ENCODE results near the gene SP6. TPM values are rescaled to one million over a fixed set of nuclear protein-coding genes. Genes with fewer than 3 reads are reported as not detected.

Gene SP6
- total RNA-seq, 1 experiment from 2014 or later: 10.8 TPM

DNA sequence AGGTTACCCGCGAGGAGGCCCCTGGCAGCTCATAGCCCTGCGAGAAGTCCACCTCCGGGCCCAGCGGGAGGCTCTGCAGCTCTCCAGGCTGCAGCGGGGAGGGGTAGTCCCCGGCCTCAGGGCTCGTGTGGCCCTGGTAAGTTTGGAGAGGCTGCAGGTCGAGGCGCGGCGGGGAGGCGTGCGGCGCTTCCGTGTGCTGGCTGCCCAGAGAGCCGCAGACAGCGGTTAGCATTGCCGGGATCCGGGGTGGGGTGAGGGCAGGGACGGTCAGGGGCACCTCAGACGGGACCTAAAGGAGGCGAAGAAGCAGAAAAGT, 2.8 kb downstream of the SP6 start:
- DNase-seq (ENCODE audit: low read depth, low spot score) (no peak), ATAC-seq (no peak)
- CTCF ChIA-PET: interaction anchor here (1.1 to 12.6 kb wide), 4 partner anchors 16 to 99 kb away, joined by 4 to 393 read pairs (median 4); partner anchors contain the start of genes LRRC46, MRPL10 and SP2
- TF ChIP-seq, protein P1, sequence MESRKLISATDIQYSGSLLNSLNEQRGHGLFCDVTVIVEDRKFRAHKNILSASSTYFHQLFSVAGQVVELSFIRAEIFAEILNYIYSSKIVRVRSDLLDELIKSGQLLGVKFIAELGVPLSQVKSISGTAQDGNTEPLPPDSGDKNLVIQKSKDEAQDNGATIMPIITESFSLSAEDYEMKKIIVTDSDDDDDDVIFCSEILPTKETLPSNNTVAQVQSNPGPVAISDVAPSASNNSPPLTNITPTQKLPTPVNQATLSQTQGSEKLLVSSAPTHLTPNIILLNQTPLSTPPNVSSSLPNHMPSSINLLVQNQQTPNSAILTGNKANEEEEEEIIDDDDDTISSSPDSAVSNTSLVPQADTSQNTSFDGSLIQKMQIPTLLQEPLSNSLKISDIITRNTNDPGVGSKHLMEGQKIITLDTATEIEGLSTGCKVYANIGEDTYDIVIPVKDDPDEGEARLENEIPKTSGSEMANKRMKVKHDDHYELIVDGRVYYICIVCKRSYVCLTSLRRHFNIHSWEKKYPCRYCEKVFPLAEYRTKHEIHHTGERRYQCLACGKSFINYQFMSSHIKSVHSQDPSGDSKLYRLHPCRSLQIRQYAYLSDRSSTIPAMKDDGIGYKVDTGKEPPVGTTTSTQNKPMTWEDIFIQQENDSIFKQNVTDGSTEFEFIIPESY (IDR thresholded peaks at IDR 0.05; ENCODE audit: extremely low read depth, insufficient replicate concordance, low read length): no peak
- TF ChIP-seq CBX3 (IDR thresholded peaks at IDR 0.05; ENCODE audit: low read depth) (no peak), EZH2phosphoT487 (IDR thresholded peaks at IDR 0.05; ENCODE audit: borderline replicate concordance) (no peak), EGR1 (IDR thresholded peaks at IDR 0.05; ENCODE audit: low read depth) (no peak), SIN3A (IDR thresholded peaks at IDR 0.05; ENCODE audit: low read depth) (no peak), JUND (IDR thresholded peaks at IDR 0.05) (no peak), FOSL1 (IDR thresholded peaks at IDR 0.05; ENCODE audit: low read depth) (no peak), RAD21 (IDR thresholded peaks at IDR 0.05; ENCODE audit: low read depth) (no peak), EZH2 (IDR thresholded peaks at IDR 0.05) (no peak), SP1 (IDR thresholded peaks at IDR 0.05; ENCODE audit: low read depth) (no peak), POLR2AphosphoS5 (IDR thresholded peaks at IDR 0.05; ENCODE audit: low read depth, low read length) (no peak), ELF1 (IDR thresholded peaks at IDR 0.05; ENCODE audit: borderline replicate concordance, low read depth) (no peak), POLR2A (IDR thresholded peaks at IDR 0.05; ENCODE audit: borderline replicate concordance, extremely low read depth, insufficient read depth, insufficient read length) (no peak), TCF7L2 (IDR thresholded peaks at IDR 0.05; ENCODE audit: borderline replicate concordance, extremely low read depth, insufficient read depth, insufficient read length) (no peak)
- TF ChIP-seq, protein P2, sequence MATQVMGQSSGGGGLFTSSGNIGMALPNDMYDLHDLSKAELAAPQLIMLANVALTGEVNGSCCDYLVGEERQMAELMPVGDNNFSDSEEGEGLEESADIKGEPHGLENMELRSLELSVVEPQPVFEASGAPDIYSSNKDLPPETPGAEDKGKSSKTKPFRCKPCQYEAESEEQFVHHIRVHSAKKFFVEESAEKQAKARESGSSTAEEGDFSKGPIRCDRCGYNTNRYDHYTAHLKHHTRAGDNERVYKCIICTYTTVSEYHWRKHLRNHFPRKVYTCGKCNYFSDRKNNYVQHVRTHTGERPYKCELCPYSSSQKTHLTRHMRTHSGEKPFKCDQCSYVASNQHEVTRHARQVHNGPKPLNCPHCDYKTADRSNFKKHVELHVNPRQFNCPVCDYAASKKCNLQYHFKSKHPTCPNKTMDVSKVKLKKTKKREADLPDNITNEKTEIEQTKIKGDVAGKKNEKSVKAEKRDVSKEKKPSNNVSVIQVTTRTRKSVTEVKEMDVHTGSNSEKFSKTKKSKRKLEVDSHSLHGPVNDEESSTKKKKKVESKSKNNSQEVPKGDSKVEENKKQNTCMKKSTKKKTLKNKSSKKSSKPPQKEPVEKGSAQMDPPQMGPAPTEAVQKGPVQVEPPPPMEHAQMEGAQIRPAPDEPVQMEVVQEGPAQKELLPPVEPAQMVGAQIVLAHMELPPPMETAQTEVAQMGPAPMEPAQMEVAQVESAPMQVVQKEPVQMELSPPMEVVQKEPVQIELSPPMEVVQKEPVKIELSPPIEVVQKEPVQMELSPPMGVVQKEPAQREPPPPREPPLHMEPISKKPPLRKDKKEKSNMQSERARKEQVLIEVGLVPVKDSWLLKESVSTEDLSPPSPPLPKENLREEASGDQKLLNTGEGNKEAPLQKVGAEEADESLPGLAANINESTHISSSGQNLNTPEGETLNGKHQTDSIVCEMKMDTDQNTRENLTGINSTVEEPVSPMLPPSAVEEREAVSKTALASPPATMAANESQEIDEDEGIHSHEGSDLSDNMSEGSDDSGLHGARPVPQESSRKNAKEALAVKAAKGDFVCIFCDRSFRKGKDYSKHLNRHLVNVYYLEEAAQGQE (IDR thresholded peaks at IDR 0.05; ENCODE audit: low read depth): no peak
- TF ChIP-seq, protein P3, sequence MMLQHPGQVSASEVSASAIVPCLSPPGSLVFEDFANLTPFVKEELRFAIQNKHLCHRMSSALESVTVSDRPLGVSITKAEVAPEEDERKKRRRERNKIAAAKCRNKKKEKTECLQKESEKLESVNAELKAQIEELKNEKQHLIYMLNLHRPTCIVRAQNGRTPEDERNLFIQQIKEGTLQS (IDR thresholded peaks at IDR 0.05): no peak
- TF ChIP-seq, protein P4, sequence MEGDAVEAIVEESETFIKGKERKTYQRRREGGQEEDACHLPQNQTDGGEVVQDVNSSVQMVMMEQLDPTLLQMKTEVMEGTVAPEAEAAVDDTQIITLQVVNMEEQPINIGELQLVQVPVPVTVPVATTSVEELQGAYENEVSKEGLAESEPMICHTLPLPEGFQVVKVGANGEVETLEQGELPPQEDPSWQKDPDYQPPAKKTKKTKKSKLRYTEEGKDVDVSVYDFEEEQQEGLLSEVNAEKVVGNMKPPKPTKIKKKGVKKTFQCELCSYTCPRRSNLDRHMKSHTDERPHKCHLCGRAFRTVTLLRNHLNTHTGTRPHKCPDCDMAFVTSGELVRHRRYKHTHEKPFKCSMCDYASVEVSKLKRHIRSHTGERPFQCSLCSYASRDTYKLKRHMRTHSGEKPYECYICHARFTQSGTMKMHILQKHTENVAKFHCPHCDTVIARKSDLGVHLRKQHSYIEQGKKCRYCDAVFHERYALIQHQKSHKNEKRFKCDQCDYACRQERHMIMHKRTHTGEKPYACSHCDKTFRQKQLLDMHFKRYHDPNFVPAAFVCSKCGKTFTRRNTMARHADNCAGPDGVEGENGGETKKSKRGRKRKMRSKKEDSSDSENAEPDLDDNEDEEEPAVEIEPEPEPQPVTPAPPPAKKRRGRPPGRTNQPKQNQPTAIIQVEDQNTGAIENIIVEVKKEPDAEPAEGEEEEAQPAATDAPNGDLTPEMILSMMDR (IDR thresholded peaks at IDR 0.05 in 2 of 3, conservative IDR thresholded peaks at IDR 0.05 in 1 of 3; ENCODE audit: borderline replicate concordance in 1 of 3, insufficient read depth in 1 of 3, low read depth in 2 of 3, low read length in 2 of 3): no peak
- Histone ChIP-seq H4K20me1 (ENCODE audit: insufficient read depth) (no peaks in the 10 kb centered on the region), H3K4me3 (replicated peaks in 1 of 2; ENCODE audit: low read depth in 1 of 2, low read length in 2 of 2) (no peak overlapping the region), H3K79me2 (ENCODE audit: insufficient read depth, low read length) (peaks cover 23% of the 10 kb centered on the region; the same call in 1 of the 2 replicates), H2AFZ (ENCODE audit: low read depth, low read length, poor library complexity, severe bottlenecking) (no peak overlapping the region), H3K27ac (ENCODE audit: low read depth, low read length) (no peak overlapping the region), H3K27me3 (ENCODE audit: insufficient read depth, low read length) (0 out of 2 replicates have a peak, but pooled peaks cover 2% of the 10 kb centered on the region), H3K9ac (ENCODE audit: low read length) (no peak overlapping the region), H3K9me3 (ENCODE audit: control insufficient read depth in 1 of 2, insufficient read depth in 1 of 2, low read depth in 1 of 2, low read length in 2 of 2) (no peaks in the 10 kb centered on the region), H3K9me2 (ENCODE audit: insufficient read depth) (no peaks in the 10 kb centered on the region), H3K36me3 (ENCODE audit: control insufficient read depth in 1 of 2, insufficient read depth in 2 of 2, low read length in 2 of 2) (no peaks in the 10 kb centered on the region; a peak in 1 of 4 replicates), H3K4me2 (ENCODE audit: low read length) (no peak overlapping the region), H3K4me1 (ENCODE audit: control insufficient read depth in 1 of 2, insufficient read depth in 2 of 2, low read length in 2 of 2) (peaks cover 16 to 45% of the 10 kb centered on the region in 2 experiments)
- intact Hi-C loops (cut with micrococcal nuclease): no loop called here
- POLR2A ChIA-PET: interaction anchor here (0.8 to 1.0 kb wide), 2 partner anchors 12 to 48 kb away, joined by 3 read pairs; partner anchors contain the start of gene SP2
- RAD21 ChIA-PET (ENCODE audit: low non-redundant PET in 1 of 2, low total read pairs in 2 of 2, uncharacterized antibody in 2 of 2, unreplicated experiment in 2 of 2): no interaction called here
- BruUV-seq (replicated peaks): no TSS peak

All from HCT116 (cell line).